AG08396 (cell line): ENCODE results near the gene DPPA3.
"Not testable (repeated sequence)": the region's sequence is repeated elsewhere in the genome, so short reads cannot be mapped to it uniquely, and the experiment has no call there.

ENCODE experiments used
- DNase-seq: peaks from one replicate; pipeline ENCODE4 v3.0.0; 2012; ENCODE audit warnings: low spot score, mixed read lengths

The DPPA3 gene

GRCh38 chr12:7730984-7731383 lies 19.8 kb downstream of the DPPA3 start:
- not testable (repeated sequence) for DNase-seq

- DNase-seq, result no peak
Measured at GRCh38 chr12:7731486-7731885, 20.3 kb downstream of the DPPA3 start.

GRCh38 chr12:7732993-7733392 lies 21.8 kb downstream of the DPPA3 start:
- DNase-seq, result no peak

GRCh38 chr12:7747246-7747645 lies 36.0 kb downstream of the DPPA3 start, which contains the start of gene CLEC4C:
Gene CLEC4C (minus strand): TSS chr12:7747375. CDS start chr12:7747348, 27 bp downstream.
- no peak for DNase-seq

- DNase-seq, result no peak
Measured at GRCh38 chr12:7748852-7749251, 37.6 kb downstream of the DPPA3 start.

- DNase-seq, result no peak
Measured at GRCh38 chr12:7749442-7749841, 38.2 kb downstream of the DPPA3 start.

GRCh38 chr12:7750350-7750749 lies 39.1 kb downstream of the DPPA3 start:
- DNase-seq, result no peak

GRCh38 chr12:7751394-7751793 lies 40.2 kb downstream of the DPPA3 start:
- DNase-seq, result no peak

- DNase-seq, result not testable (repeated sequence)
Measured at GRCh38 chr12:7751941-7752922, 41.0 kb downstream of the DPPA3 start.

- not testable (repeated sequence) for DNase-seq
Measured at GRCh38 chr12:7755668-7756067, 44.4 kb downstream of the DPPA3 start.

- no peak for DNase-seq
Measured at GRCh38 chr12:7756993-7757392, 45.8 kb downstream of the DPPA3 start.

GRCh38 chr12:7758766-7759140 lies 47.5 kb downstream of the DPPA3 start:
- DNase-seq, result no peak
